ENCODE data around the gene VPS18. TPM values are rescaled to one million over a fixed set of nuclear protein-coding genes. Genes with fewer than 3 reads are reported as not detected.

The VPS18 gene, protein sequence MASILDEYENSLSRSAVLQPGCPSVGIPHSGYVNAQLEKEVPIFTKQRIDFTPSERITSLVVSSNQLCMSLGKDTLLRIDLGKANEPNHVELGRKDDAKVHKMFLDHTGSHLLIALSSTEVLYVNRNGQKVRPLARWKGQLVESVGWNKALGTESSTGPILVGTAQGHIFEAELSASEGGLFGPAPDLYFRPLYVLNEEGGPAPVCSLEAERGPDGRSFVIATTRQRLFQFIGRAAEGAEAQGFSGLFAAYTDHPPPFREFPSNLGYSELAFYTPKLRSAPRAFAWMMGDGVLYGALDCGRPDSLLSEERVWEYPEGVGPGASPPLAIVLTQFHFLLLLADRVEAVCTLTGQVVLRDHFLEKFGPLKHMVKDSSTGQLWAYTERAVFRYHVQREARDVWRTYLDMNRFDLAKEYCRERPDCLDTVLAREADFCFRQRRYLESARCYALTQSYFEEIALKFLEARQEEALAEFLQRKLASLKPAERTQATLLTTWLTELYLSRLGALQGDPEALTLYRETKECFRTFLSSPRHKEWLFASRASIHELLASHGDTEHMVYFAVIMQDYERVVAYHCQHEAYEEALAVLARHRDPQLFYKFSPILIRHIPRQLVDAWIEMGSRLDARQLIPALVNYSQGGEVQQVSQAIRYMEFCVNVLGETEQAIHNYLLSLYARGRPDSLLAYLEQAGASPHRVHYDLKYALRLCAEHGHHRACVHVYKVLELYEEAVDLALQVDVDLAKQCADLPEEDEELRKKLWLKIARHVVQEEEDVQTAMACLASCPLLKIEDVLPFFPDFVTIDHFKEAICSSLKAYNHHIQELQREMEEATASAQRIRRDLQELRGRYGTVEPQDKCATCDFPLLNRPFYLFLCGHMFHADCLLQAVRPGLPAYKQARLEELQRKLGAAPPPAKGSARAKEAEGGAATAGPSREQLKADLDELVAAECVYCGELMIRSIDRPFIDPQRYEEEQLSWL
- 14.9 to 26.0 TPM (median 23.0 TPM) in 5 replicates for total RNA-seq (2022; extraction: Qiagen RNA extraction; ENCODE audit: low read depth)

DNA sequence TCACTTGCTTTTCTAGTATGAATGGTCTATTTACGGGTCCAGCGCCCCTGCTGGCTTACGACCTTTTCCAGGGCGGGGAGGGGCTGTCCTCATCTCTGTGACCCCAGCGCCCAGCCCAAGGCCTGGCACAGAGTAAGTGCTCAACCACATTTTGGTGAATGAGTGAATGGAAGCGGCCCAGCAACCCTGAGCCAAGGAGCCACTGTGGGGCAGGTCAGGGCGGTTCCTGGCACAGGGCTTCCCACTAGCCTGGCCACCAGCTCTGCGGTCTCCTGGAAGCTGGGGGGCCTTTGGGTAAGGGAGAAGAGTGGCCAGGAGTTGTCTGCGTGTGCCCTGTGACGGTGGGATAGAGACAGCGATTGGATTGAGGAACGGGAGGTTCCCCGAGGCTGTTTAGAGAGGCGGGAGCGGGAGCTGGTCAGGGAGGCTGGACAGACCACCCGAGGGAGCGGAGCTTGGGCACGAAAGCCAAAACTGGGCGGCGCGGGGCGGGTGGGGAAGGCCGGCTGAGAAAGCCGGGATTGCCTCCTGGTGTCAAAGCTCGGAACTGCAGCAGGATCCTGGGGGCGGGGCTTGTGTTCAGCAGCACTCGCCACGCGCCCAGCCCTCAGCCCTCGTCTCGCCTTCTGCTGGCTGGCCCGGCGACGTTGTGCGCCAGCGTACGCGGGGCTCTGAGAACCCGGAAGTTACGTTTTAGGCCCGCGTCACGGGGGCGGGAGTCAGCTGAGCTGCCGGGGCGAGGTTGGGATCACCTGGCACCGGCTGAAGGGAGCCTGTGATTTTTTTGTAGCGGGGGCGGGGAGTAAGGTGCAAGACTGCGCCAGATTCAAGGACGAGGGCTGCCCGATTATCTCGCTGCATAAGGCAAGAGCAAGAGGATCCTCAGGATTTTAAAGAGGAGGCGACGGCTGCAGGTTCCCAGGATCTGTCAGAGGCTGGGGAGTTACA is at the start of gene VPS18:
Gene VPS18, plus strand, starts transcription at position 718 of the 948 bp plus-strand sequence. CDS start 319 bp downstream, outside the sequence.

DNA sequence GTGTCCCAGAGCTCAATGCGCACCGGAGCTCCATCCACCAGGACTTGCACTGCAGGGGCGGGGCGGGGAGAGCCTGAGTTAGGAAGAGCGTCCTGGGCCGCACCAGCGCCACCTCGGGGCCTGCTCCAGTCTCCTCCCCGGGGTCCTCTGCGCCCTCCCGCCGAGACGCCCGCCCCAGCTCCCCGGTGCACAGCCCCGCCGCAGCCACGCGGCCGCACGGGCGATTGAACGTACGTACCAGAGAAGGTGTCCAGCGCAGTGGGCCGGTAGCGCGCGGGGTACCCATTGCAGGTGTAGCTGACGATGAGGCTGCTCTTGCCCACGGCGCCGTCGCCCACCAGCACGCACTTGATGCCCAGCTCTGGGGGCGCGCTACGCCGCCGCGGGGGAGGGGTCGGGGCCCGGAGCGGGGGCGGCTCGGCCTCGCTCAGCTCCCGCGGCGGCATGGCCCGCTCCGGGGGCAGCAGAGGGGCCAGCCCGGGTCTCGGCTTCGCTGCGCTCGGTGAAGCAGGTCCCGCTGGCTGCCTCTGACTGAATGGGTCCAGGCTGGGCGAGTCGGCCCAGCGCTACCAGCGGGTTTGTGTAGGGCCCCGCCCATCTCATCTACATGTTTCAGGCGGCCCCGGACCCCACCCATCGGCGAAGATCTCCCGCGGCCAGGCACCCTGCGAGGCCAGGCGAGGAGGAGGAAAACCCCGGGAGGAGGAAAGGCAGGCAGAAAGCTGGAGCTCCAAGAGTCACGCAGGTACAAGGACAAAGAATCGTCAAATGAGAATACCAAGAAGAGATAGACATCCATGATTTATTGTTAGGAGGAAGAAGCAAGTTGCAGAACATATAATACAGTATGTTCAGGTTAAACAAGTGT is 20.3 kb upstream of the VPS18 start, which contains the start of gene RHOV:
Gene RHOV, minus strand, starts transcription at position 541 of the 868 bp plus-strand sequence. Its CDS starts 95 bp downstream, at position 446.

DNA sequence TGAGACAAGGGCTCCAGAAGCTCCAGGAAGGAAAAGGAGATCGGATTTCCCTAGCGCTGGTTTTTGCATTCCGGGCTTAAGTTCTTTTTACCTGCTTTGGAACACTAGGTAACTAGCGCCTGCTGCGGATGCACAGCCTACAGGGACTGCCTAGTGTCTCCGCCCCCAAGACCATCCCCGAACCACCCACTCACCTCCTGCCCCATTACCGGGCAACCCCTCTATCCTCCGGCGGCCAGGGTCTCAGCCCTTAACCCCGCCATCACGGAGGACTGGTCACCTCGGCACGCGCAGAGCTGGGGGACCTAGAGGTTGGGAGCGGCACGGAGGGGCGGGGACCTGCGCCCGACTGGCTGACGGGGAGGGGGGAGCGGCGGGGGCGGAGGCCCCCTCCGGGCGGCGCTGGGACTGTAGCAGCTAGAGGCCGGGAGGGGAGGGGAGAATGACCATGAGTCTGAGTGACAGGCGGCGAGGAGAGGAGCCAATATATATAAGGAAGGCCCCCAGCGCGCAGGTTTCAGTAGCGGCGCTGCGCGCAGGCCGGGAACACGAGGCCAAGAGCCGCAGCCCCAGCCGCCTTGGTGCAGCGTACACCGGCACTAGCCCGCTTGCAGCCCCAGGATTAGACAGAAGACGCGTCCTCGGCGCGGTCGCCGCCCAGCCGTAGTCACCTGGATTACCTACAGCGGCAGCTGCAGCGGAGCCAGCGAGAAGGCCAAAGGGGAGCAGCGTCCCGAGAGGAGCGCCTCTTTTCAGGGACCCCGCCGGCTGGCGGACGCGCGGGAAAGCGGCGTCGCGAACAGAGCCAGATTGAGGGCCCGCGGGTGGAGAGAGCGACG is 34.8 kb downstream of the VPS18 start, which contains the start of gene DLL4:
Gene DLL4, plus strand, starts transcription at position 520 of the 839 bp plus-strand sequence. CDS start 329 bp downstream, outside the sequence.

DNA sequence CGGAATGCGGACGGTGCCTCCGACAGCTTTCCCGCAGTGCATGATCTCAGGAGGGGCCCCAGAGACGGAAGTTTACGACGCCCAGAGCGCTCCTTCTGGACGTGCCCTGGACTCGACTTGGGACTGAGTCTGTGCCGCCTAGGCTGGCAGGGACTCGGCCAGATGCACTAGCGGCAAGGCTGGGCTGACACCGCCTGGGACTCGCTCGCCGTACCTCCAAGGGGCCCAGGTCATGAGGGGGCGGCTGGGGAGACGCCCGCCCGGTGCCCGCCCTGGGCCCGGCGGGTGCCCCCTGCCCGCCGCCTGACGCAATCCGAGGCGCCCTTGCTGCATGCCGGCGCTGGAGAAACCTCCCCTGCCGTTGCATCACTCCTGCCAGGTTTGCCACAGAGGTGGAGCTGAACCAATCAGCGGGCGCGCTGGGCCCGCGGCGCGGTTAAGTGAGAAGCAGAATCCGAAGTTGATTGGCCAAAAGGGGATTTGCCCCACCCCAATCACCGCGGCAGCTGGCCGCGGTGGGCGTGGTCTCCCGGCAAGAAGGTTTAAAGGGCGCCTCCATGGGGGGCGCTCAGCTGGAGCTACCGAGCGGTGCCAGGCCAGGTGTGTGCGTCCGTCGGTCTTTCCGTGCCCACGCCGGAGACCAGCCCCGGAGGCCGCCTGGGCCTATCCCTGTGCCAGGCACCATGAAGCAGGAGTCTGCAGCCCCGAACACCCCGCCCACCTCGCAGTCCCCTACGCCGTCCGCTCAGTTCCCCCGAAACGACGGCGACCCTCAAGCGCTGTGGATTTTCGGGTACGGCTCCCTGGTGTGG is 58.9 kb downstream of the VPS18 start, which contains the start of gene CHAC1:
Gene CHAC1, plus strand, starts transcription at position 571 of the 812 bp plus-strand sequence. Its CDS starts 113 bp downstream, at position 684.

Other genes with a start within 250 kb of the VPS18 start
- gene RAD51, start 199.3 kb upstream of the VPS18 start, total RNA-seq (2022; extraction: Qiagen RNA extraction; ENCODE audit: low read depth) = 17.8 to 23.9 TPM (median 18.4 TPM) in 5 replicates
- 19.7 to 24.4 TPM (median 23.3 TPM) in 5 replicates for gene RMDN3, start 139.2 kb upstream of the VPS18 start, total RNA-seq (2022; extraction: Qiagen RNA extraction; ENCODE audit: low read depth)
- 5.7 to 8.8 TPM (median 7.0 TPM) in 5 replicates for gene GCHFR, start 130.4 kb upstream of the VPS18 start, total RNA-seq (2022; extraction: Qiagen RNA extraction; ENCODE audit: low read depth)
- gene C15orf62, start 124.5 kb upstream of the VPS18 start, total RNA-seq (2022; extraction: Qiagen RNA extraction; ENCODE audit: low read depth) = 0.06 to 0.16 TPM (median 0.10 TPM) in 4 of 5 replicates, not detected in the other
- gene ZFYVE19, start 87.4 kb upstream of the VPS18 start, total RNA-seq (2022; extraction: Qiagen RNA extraction; ENCODE audit: low read depth) = 11.6 to 20.5 TPM (median 16.4 TPM) in 5 replicates
- 21.9 to 31.5 TPM (median 24.8 TPM) in 5 replicates for gene DNAJC17, start 87.0 kb upstream of the VPS18 start, total RNA-seq (2022; extraction: Qiagen RNA extraction; ENCODE audit: low read depth)
- 0.24 to 0.41 TPM in 2 of 5 replicates, not detected in the others for gene PPP1R14D, start 65.7 kb upstream of the VPS18 start, total RNA-seq (2022; extraction: Qiagen RNA extraction; ENCODE audit: low read depth)
- gene SPINT1, start 50.4 kb upstream of the VPS18 start, total RNA-seq (2022; extraction: Qiagen RNA extraction; ENCODE audit: low read depth) = 0.66 to 1.5 TPM (median 1.1 TPM) in 5 replicates
- 4.7 to 6.1 TPM (median 5.1 TPM) in 5 replicates for gene RHOV, start 20.2 kb upstream of the VPS18 start, total RNA-seq (2022; extraction: Qiagen RNA extraction; ENCODE audit: low read depth)
- 0.84 to 1.2 TPM (median 1.1 TPM) in 5 replicates for gene DLL4, start 34.9 kb downstream of the VPS18 start, total RNA-seq (2022; extraction: Qiagen RNA extraction; ENCODE audit: low read depth)
- 4.3 to 8.5 TPM (median 6.2 TPM) in 5 replicates for gene CHAC1, start 59.0 kb downstream of the VPS18 start, total RNA-seq (2022; extraction: Qiagen RNA extraction; ENCODE audit: low read depth)
- 11.6 to 17.0 TPM (median 12.2 TPM) in 5 replicates for gene INO80, start 221.8 kb downstream of the VPS18 start, total RNA-seq (2022; extraction: Qiagen RNA extraction; ENCODE audit: low read depth)

Measured in A549 treated with ZK216348 at 1 μM for 4 hours (cell line).